Pulmonary artery endothelial cell (primary cell): Measurements from ENCODE around the gene TRIAP1. TPM values are rescaled to one million over a fixed set of nuclear protein-coding genes. Genes with fewer than 3 reads are reported as not detected.
"Not testable (repeated sequence)": the region's sequence is repeated elsewhere in the genome, so short reads cannot be mapped to it uniquely, and the experiment has no call there.

Experiments
- DNase-seq: peaks from one replicate; pipeline ENCODE4 v3.0.0-alpha.2; 2011; ENCODE audit warnings: low read depth, low spot score
- total RNA-seq: library from RNA; depleted of rRNA; stranded (reverse); fragments of >200 nt; gene quantifications from 2 replicates; pipeline ENCODE4 v1.2.3, GENCODE V29; 2014

Gene TRIAP1
- total RNA-seq = 44.2 and 52.0 TPM in 2 replicates

DNA sequence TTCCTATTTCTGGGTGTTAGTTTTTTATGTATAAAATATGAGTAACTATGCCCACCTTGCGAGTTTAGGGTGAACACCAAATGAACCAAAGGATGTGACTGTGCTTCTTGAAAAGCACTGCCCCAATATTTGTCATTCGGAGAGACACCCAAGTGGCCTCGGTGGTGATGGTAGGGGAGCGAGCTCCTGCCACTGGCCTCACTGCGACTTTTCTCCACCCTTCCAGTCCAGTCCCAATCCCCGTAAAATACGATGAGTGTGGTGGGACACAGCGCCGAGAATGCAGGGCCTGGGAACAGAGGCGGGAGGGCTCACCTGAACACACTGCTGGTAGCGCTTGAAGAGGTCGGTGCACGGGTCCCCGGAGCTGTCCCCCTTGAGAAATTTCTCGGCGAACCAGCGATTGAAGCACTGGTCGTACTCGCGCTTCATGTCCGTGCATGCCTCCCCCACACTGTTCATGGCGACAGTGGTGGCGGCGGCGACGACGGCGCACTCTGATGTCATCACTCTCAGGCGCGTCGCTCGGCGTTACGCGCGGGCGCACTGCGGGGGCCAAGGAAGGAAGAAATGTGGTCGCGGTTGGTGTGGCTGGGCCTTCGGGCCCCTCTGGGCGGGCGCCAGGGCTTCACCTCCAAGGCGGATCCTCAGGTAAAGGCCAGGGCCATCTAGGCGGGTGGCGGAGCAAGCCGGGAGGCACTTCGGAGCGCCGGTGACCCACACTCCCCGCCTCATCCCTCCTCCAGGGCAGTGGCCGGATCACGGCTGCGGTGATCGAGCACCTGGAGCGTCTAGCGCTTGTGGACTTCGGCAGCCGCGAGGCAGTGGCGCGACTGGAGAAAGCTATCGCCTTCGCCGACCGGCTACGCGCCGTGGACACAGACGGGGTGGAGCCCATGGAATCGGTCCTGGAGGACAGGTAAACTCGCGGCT lies at the start of gene TRIAP1, which contains the start of gene GATC:
TRIAP1 (minus strand) TSS at position 474 of the 933 bp plus-strand sequence; CDS start at position 462, 12 bp downstream.
GATC (plus strand) TSS at position 534 of the 933 bp plus-strand sequence; CDS start at position 571, 37 bp downstream.
- peak; percentile 36 for DNase-seq

DNA sequence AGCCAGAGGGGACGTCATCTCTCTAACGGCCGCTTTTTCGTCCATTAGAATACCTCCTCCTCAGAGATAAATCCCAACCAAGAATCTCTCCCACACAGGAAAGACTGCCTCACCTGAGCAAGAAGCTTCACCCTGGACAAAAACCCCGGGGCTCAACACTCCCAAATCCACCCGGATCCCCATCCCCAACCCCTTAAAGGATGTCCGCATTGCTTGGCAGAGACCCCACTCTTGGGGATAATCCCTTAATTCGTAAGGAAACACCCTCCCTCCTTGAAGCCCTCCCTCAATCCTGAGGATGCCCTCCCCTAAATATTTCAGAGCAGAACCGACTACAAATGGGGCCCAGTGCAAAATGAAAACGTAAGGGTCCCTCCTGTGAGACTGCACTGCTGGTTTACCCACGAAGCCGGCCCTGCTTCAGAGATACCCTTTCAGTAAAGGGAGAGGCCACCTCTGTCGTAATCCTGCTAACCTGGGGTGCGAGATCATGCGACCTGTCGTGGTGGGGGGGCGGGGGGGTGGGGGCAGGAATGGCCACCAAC lies 49.1 kb upstream of the TRIAP1 start:
- no peak for DNase-seq

DNA sequence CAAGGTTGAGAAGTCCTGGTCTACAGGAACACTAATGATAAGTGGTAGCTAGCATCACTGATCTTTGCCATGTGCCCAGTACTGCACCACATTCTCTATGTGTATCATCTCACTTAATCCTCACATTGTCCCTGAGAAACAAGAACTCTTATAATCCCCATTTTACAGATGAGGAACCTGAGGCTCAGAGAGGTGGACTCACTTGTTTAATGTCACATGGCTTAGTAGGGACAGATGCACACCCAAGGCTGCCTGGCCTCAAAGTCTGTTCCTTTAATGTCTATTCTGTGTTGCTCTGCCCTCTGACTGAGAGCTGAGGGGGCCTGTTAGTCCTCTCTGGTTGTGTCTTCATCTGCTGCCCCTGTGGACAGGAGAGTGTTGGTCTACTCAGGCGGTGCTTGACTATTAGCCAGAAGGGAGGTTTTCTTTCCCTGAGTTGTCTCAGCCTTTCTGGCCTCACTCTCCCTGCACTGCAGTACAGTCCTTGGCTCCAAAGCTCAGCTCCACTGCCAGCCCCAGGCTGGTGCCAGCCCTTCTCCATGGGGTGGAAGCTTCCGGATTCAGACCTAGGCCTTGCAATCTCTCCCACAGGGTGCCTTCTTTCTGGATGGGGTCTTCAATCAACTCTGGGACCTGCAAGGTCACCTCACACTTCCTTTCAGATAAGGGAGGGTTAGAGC lies 44.8 kb upstream of the TRIAP1 start:
- no peak for DNase-seq

DNA sequence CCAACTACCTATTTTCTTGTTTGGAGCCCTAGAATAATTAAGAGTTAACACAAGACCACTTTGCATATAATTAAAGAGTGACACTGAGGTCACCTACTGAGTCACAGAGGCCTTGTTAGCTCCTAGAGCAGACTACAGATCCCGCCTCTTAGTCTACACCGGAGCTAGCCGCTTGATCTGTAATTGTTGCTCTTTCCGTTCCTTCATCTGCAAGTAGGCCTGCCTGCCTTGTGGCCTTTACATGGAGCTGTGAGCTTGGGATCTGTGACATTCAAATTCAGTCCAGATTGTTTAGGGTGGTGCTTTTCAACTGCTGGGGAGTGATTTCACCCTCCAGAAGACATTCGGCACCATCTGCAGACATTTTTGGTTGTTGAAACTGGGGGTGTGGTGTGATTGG lies 44.1 kb upstream of the TRIAP1 start:
- no peak for DNase-seq

DNA sequence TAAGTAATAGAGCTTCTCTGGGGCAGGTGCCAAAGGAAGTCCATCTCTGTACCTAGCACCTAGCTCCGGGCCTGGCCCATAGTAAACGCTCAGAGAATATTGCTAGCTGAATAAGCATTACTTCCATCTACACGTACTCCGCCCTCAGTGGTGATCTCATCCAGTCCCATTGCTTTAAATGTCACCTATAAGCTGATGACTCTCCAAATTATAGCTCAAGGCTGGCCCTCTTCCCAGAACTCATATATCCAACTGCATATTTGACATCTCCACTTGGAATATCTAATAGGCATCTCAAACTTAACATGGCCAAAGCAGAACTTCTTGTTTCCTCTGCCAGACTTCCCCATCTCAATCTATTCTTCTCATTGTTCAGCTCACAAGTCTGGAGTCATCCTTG lies 42.8 kb upstream of the TRIAP1 start:
- no peak for DNase-seq

DNA sequence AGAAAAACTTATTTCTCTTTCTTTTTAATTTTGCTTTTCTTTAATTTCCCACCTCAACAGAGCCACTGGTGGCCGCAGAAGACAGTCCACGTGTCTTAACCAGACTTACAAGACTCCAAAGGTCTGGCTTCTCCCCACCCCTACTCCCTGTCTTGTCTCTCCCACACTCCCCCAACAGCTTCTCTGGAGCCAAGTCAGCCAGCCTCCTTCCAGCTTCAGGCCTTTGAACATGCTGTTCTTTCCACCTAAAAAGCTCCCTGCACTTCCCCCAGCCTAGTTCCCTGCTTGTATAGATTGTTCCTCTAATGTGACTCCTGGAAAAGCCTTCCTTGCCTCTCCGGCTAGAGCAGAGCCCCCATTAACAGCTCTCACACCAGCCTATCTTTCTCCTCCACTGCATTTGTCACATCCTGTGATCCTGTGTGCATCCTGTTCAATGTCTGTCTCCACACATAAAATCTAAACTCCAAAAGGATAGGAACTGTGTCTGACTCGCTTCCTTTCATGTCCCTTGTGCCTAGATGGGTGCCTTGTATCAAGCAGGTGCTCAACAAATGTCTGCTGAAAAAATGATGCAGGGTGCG lies 42.0 kb upstream of the TRIAP1 start:
- DNase-seq = no peak

DNA sequence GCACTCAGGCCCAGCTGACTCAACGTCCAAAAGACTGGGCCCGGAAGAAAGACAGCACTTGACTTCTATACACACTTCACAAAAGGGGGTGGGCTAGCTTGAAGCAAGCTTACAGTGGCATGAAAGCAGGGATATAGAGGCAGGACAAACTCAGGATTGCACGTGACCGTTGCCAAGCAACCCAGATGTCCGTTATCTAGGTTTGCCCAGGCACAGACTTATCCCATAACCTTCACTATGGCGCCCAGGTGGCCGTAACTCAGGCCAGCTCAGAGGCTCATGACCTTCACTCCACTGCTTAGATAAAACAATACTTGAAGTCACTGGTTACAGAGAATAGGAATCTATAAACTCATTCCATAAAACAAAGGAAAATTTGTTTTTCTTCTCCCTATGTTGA lies 41.4 kb upstream of the TRIAP1 start:
- not testable (repeated sequence) for DNase-seq

DNA sequence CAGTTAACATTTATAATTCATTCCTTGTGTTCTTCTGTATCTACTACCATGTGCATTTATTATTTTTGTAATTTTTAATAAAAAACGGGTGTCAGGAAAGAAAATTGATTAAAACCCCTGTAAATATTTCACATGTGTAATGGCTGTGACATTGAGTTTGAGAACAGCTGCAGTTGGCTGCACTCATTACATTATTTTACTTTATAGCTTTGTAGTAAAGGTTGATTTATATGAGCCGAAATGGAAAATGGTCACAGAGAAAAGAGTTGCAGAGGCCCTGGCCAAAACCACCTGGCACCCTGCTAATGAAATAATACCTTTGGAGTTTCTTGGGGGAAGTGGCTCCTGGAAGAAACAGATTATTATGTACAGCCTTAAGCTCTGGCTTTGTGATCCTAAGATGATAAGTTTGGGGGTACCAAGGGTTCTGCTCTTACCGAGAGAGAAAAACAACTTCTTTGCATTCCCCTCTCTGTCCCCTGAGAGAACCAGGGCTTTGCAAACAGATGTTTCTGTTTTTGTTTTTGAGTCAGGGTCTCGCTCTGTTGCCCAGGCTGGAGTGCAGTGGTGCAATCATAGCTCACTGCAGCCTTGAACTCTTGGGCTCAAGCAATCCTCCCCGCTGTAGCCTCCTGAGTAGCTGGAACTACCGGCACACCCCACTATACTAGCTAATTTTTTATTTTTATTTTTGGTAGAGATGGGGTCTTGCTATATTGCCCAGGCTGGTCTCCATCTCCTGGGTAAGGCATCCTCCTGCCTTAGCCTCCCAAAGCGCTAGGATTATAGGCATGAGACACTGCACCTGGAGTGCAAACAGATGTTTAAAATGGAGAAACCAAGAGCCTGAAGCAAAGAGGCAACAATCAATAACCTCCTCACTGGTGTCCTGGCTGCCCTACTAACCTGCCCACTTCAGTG lies 40.0 kb upstream of the TRIAP1 start:
- DNase-seq = no peak

DNA sequence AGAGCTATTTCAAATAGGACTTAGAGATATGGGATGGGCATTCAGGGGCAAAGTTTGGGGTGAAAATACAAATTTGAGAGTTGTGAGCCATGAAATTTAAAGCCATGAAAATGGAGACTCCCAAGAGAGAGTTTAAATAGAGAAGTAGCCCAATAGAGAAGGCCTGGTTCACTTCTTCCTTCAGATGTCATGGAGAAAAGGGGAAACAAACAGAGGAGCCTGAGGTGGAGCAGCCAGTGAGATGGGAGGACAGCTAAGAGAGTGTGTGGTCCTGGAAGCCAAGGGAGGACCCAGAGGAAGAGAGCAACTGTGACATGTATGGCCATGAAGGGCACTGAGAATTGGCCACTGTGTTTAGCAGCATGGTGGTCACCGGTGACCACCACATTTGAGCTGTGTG lies 37.4 kb upstream of the TRIAP1 start:
- DNase-seq = no peak

DNA sequence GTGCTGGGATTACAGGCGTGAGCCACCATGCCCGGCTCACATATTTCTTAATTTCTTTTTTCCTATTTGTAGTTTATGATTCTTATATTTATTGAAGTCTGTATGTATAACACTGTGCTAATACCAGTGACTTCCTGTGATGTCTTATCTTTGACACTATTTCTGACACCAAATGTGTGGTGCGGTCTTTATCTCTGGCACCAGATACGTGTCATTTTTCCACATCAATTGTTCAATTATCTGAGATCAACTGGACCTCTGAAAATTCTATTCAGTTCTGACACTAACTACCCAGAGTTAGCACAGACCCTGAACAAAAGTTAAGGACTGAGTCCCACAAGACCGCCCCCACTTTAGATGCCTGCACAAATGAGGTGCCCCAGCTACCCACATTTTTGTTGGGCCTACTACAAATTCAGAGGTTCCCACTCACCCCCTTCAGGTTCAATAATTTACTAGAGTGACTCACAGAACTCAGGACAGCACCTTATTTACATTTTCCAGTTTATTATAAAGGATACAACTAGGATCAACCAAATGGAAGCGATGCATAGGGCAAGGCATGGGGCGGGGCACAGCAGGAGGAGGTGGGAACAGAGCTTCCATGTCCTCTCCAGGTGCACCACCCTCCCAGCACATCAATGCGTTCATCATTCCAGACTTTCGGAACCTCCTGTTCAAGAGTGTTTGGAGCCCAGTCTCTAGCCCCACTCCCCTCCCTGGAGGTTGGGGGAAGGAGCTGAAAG lies 35.0 kb upstream of the TRIAP1 start:
- no peak for DNase-seq

DNA sequence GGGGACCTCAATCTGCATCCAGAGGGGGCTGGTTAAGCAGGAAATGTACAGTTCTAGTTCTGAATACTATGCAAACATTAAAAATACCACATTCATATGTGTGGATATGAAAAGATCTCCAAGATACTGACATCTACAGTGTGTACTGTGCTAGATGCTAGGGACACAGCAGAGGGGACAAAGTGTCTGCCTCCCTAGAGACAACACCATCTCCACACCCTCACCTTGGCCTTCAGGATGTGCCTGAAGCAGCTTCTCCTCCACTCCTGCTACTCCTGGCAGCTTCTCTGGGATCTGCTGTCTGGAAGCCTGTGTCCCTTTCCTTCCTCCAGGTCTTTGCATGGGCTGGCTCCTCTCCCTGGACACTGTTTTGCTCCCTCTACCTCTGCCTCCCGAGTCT lies 34.0 kb upstream of the TRIAP1 start:
- no peak for DNase-seq

DNA sequence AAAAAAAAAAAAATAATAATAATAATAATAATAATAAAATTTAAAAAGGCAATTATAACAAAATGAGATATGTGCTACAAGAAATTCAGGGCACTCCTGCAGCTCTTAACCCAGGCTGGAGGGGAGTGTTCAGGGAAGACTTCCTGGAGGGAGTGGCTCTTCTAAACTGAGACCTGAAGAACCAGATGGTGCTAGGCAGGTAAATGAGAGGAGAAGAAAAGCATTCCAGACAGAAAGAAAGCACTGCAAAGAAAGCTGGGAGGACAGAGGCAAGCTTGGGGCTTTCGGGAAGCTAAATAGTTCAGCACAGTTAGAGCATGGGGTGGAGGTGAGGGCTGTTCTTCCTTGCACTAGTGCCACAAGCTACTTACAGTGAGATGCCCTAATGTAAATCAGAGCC lies 33.3 kb upstream of the TRIAP1 start:
- no peak for DNase-seq

DNA sequence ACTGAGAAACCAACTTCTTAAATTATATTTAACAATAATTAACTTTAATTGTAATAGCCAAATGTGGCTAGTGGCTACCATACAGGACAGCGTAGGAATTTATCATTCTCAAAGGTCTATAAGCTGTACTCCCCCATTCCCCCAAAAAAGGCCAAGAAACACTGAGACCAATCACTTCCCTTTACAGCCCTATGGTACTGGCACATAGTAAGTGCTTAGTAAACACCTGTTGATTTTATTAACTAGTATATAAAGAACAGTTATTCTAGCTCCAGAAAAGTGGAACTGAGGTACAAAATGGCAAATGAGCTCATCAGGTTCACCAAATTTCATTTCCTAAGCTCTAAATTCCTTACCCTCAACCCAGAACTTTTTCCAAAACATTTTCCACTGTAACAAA lies 29.5 kb upstream of the TRIAP1 start:
- no peak for DNase-seq

DNA sequence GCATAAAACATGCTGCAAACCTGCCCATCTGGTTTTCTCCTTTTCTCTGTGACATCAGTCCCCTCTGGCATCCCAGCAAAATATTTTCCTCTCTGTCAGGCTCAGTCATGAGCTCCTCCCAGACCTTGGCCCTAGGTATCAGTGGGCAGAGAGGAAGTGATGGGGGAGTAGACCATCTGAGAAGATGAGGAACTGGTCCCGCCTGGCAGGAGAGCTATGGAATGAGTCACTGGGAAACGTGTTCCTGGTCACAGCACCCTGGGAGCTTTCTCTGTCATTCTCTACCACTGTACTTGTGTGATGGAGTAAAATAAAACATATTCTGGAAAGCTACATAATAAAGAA lies 28.4 kb upstream of the TRIAP1 start:
- no peak for DNase-seq

DNA sequence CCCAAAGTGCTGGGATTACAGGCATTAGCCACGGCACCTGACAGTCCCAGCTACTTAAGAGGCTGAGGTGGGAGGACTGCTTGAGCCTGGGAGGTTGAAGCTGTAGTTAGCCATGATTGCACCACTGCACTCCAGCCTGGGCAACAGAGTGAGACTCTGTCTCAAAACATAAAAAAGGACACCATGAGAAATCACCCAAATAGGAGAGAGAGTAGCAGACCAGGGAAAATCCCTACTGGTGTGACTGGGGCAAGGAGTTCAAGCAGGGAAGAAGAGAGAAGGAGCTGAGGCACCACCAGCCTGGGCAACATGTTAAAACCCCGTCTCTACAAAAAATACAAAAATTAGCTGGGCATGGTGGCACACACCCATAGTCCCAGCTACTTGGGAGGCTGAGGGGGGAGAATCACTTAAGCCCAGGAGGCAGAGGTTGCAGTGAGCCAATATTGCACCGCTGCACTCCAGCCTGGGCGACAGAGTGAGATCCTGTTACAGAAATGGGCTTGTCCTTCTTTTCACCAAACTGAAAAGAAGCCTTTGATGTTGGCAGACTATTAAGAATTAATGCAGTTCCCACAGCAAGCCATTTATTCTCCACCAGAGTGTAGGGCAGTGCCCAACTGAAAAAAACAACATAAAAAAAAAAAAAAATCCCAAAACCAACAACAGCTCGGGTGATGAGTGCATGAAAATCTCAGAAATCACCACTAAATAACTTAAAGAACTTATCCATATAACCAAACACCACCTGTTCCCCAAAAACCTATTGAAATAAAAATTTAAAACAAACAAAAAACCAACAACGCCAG lies 27.8 kb upstream of the TRIAP1 start:
- no peak for DNase-seq

DNA sequence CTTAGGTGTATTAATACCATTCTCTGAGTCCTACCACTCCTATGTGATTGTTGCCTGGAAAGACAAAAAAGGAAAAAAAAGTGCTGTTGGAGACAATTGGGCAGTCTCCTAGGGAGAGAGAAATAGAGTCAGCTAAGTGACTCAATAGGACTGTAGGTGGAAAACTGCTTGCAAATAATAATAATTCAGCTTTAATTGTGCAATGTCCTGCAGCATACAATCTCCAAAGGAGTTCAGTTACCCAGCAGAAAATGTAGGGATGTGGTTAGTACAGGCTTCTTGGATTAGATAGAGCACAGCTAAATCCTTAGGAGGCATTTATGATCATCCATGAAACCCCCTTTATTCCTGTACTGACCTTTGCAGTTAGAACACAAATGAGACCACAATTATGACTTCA lies 26.3 kb upstream of the TRIAP1 start:
- no peak for DNase-seq

DNA sequence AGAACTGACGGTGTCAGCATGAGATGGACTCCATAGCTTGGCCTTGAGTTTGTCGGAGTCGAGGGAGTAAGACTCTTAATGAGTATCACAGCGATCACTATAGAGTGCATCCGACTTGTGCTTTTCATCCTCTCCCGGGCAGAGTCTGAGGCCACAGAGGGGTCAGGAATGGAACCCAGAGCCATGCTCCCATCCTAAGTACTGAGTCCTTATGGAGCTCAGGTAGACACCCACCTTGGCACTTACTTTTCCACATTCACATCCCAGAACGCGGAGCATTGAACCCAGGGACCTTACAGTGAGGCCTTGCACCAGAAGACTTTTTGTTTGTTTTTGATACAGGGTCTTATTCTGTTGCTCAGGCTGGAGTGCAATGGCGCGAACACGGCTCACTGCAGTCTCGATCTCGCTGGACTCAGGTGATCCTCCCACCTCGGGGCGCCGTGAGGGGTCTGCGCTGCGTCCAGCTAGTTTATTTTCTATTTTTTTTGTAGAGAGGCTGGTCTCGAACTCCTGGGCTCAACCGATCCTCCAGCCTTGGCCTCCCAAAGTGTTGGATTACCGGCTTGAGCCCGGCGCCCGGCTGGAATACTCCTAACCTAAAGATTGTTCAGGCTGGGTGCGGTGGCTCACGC lies 24.1 kb upstream of the TRIAP1 start:
- DNase-seq = no peak

DNA sequence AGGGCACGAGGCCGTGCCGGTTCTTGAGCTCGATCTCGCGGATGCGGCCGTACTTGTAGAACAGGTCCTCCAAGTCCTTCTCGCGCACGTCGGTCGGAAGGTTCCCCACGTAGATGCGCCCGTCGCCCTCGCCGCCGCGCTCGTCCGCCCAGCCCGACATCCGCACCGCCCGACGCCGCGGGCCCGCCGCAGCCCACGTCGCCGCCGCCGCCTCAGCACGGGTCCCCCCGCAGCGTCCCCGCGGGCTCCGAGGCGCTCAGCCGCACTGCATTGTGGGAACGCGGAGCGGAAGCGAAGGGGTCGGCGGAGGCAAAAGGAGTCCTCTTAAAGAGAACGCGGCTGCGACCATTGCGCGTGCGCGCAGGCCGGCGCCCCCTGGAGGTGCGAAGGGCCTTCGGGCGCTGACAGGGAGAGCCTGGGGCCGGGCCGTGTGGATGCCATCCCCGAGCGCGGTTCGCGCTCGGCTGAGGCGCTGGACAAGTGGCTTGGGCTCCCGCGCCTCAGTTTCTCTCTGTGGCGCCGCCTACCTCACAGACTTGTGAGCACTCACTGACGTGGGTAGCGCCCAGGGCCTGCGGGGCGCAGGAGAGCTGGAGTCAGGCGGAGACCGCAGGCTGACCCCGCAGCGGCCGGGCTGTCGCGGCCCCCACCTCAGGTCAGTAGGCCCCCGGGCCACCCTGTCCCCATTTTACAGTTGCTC lies 23.4 kb upstream of the TRIAP1 start, which contains the start of gene SRSF9:
SRSF9 (minus strand) TSS at position 299 of the 700 bp plus-strand sequence; CDS start at position 160, 139 bp downstream.
- DNase-seq = peak; percentile 90
